IMR-90 (cell line): Measurements from ENCODE around the gene DSG1. TPM values are rescaled to one million over a fixed set of nuclear protein-coding genes. Genes with fewer than 3 reads are reported as not detected.

Experiments used
- ATAC-seq: fragments of 200-7000 bp; cut with Tn5 transposase; 2 replicates; pipeline ENCODE4 v1.9.1; 2020; ENCODE audit warnings: low read depth, mild to moderate bottlenecking, moderate library complexity
- BruUV-seq: library from RNA; stranded (reverse); fragments of 400-500 nt; replicated peaks from 2 replicates; lab custom pipeline; 2021; lab: Mats Ljungman, UMichigan
- CTCF ChIA-PET: fragments of 300-600 bp; formaldehyde crosslinking; extraction: SDS; loops from one replicate; lab custom pipeline; 2021; ENCODE audit warnings: antibody characterized with exemption; lab: Yijun Ruan, JAX
- POLR2A ChIA-PET: fragments of 300-600 bp; sonication (Branson Sonifier 250); formaldehyde crosslinking; loops from one replicate; lab custom pipeline; 2022; ENCODE audit warnings: antibody characterized with exemption; ENCODE audit not compliant: unreplicated experiment; lab: Charles Lee
- DNase-seq: peaks from one replicate; pipeline ENCODE4 v3.0.0; 2013
- H2AFZ ChIP-seq: replicated peaks from 2 replicates; pipeline ENCODE3; 2013; ENCODE audit warnings: low read length, mild to moderate bottlenecking; ENCODE audit not compliant: poor library complexity
- H2AK5ac ChIP-seq: 2 replicates; pipeline ENCODE4 v1.6.1; 2013; ENCODE audit warnings: low read depth, low read length, inconsistent platforms
- H2AK9ac ChIP-seq: replicated peaks from 2 replicates; pipeline ENCODE3; 2013; ENCODE audit warnings: mild to moderate bottlenecking, low read depth, low read length, moderate library complexity; ENCODE audit not compliant: poor library complexity
- H2BK120ac ChIP-seq: 2 replicates; pipeline ENCODE4 v1.6.1; 2013; ENCODE audit warnings: low read depth, low read length, inconsistent platforms
- H2BK15ac ChIP-seq: 3 replicates; pipeline ENCODE4 v1.6.1; 2013; ENCODE audit warnings: low read depth, low read length, inconsistent platforms
- H2BK20ac ChIP-seq: 2 replicates; pipeline ENCODE4 v1.6.1; 2013; ENCODE audit warnings: low read depth, mild to moderate bottlenecking, inconsistent platforms, low read length, moderate library complexity
- H2BK5ac ChIP-seq: 2 replicates; pipeline ENCODE4 v1.6.1; 2013; ENCODE audit warnings: mild to moderate bottlenecking, low read depth, low read length, inconsistent platforms; ENCODE audit not compliant: poor library complexity, severe bottlenecking
- H3K14ac ChIP-seq: replicated peaks from 2 replicates; pipeline ENCODE4 v1.6.1; 2013; ENCODE audit warnings: low read depth, low read length, inconsistent platforms
- H3K18ac ChIP-seq: 2 replicates; pipeline ENCODE4 v1.6.1; 2013; ENCODE audit warnings: low read depth, low read length, control low read depth
- H3K23ac ChIP-seq: 2 replicates; pipeline ENCODE4 v1.6.1; 2013; ENCODE audit warnings: low read depth, low read length, inconsistent platforms
- H3K27ac ChIP-seq: 2 replicates; pipeline ENCODE4 v1.5.1; 2013; ENCODE audit warnings: mild to moderate bottlenecking, control low read depth, low read length; ENCODE audit not compliant: insufficient read depth
- H3K27me3 ChIP-seq: 2 replicates; pipeline ENCODE4 v1.6.1; 2013; ENCODE audit warnings: low read length; ENCODE audit not compliant: control insufficient read depth, insufficient read depth
- H3K36me3 ChIP-seq: 2 replicates; pipeline ENCODE4 v1.6.1; 2013; ENCODE audit warnings: low read length, mixed read lengths; ENCODE audit not compliant: control insufficient read depth, insufficient read depth
- H3K4ac ChIP-seq: 2 replicates; pipeline ENCODE4 v1.6.1; 2013; ENCODE audit warnings: low read depth, low read length, inconsistent platforms
- H3K4me1 ChIP-seq: 2 replicates; pipeline ENCODE4 v1.6.1; 2013; ENCODE audit warnings: low read length, mixed read lengths; ENCODE audit not compliant: control insufficient read depth, insufficient read depth
- H3K4me2 ChIP-seq: 2 replicates; pipeline ENCODE4 v1.6.1; 2013; ENCODE audit warnings: low read depth, mild to moderate bottlenecking, control low read depth, low read length, moderate library complexity
- H3K4me3 ChIP-seq: 2 replicates; pipeline ENCODE4 v1.5.1; 2013; ENCODE audit warnings: low read depth, mild to moderate bottlenecking, control low read depth, low read length, moderate library complexity; ENCODE audit not compliant: insufficient read depth
- H3K56ac ChIP-seq: 2 replicates; pipeline ENCODE4 v1.6.1; 2013; ENCODE audit warnings: low read length, inconsistent platforms; ENCODE audit not compliant: insufficient read depth; ENCODE audit errors: extremely low read depth
- H3K79me1 ChIP-seq, 2 experiments: 2 replicates each; pipeline ENCODE4 v1.6.1; 2013; ENCODE audit warnings: low read length in 2 of 2, inconsistent platforms in 1 of 2, low read depth in 1 of 2
- H3K9ac ChIP-seq: 2 replicates; pipeline ENCODE4 v1.6.1; 2013; ENCODE audit warnings: low read depth, low read length, control low read depth
- H3K9me1 ChIP-seq: 2 replicates; pipeline ENCODE4 v1.6.1; 2013; ENCODE audit warnings: low read length, inconsistent platforms; ENCODE audit not compliant: insufficient read depth
- H3K9me3 ChIP-seq: 2 replicates; pipeline ENCODE4 v1.6.1; 2013; ENCODE audit warnings: low read length; ENCODE audit not compliant: control insufficient read depth, insufficient read depth
- H4K20me1 ChIP-seq: 2 replicates; pipeline ENCODE4 v1.6.1; 2013; ENCODE audit warnings: low read length, inconsistent platforms; ENCODE audit not compliant: insufficient read depth
- H4K5ac ChIP-seq: 2 replicates; pipeline ENCODE4 v1.6.1; 2013; ENCODE audit warnings: mild to moderate bottlenecking, low read depth, low read length, control low read depth
- H4K8ac ChIP-seq, 2 experiments: 2 replicates each; pipeline ENCODE4 v1.6.1; 2013; ENCODE audit warnings: low read depth in 2 of 2, low read length in 2 of 2, control low read depth in 1 of 2, inconsistent platforms in 1 of 2
- H4K91ac ChIP-seq: 2 replicates; pipeline ENCODE4 v1.6.1; 2013; ENCODE audit warnings: low read depth, low read length, inconsistent platforms; ENCODE audit not compliant: insufficient read depth
- RCOR1 ChIP-seq: IDR thresholded peaks from 2 replicates; pipeline ENCODE4 v1.6.1; 2012; ENCODE audit warnings: mild to moderate bottlenecking, low read length, improper control_type of control experiment; ENCODE audit not compliant: insufficient replicate concordance
- RFX5 ChIP-seq: IDR thresholded peaks from 2 replicates; pipeline ENCODE4 v1.8.0; 2012; ENCODE audit warnings: low read depth, mild to moderate bottlenecking, low read length, moderate library complexity
- WGBS, 2 experiments: methylation state at CpG; one replicate each; pipeline versions ENCODE4 v1.1.5 to v1.1.7; 2013; ENCODE audit warnings: missing lambda C conversion rate in 2 of 2; ENCODE audit not compliant: insufficient read length in 1 of 2; ENCODE audit errors: extremely low coverage in 2 of 2; 5-methylcytosine and 5-hydroxymethylcytosine counted together
- dilution Hi-C: fragments of 300-500 bp; cut with HindIII; formaldehyde crosslinking; loops from one replicate; pipeline ENCODE4 v1.14.3; 2018; ENCODE audit warnings: low sequenced_read_pairs; ENCODE audit not compliant: unreplicated experiment
- in situ Hi-C: fragments of 300-500 bp; cut with MboI; formaldehyde crosslinking; loops from 3 replicates; pipeline ENCODE4 v1.14.3; 2019; ENCODE audit warnings: low sequenced_read_pairs, inconsistent platforms, mixed read lengths
- intact Hi-C: fragments of 100-400 bp; cut with micrococcal nuclease; formaldehyde crosslinking; loops from 2 replicates; pipeline ENCODE4 v1.10.0; 2022
- polyA plus RNA-seq, 3 experiments: library from polyadenylated mRNA; depleted of rRNA; stranded (reverse); fragments of >200 nt; gene quantifications; 2 replicates each; pipeline ENCODE4 v1.2.3, GENCODE V29; 2012; ENCODE audit warnings: low replicate concordance in 1 of 3
- total RNA-seq: library from RNA; depleted of rRNA; stranded (reverse); fragments of >200 nt; gene quantifications from 2 replicates; pipeline ENCODE4 v1.2.3, GENCODE V29; 2012

DSG1 gene
- total and polyA plus RNA-seq, 2 of the 4 experiments (the other 2 are of a cell fraction), result not detected

DNA sequence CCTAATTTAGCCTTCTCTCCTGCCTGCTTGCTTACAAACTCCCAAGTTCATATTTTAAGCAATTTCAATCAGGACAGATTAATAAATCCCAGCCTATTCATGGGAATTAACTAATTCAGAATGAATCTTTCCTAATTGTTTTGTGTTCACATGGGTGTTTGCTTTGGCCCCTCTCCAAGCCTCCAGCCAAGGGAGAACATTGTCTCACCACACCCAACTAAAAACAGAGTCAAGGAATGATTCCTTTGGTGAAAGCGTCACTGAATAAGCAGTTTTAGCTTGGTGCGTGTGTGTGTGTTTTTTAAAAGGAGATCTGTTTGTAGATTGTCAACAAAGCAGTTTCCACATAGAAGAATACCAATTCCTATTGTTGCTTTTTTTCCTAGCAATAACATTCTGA is 43.0 kb upstream of the DSG1 start:
- no peak overlapping the region for H3K18ac ChIP-seq
- intact Hi-C loops, result no loop called here

More for the DNA sequence above, 43.0 kb upstream of the DSG1 start:
- Histone ChIP-seq H3K4me2 (no peak overlapping the region), H3K9me1 (no peaks in the 10 kb centered on the region), H2BK5ac (no peak overlapping the region), H3K9me3 (no peaks in the 10 kb centered on the region), H4K91ac (no peak overlapping the region), H3K9ac (no peak overlapping the region), H3K4ac (no peak overlapping the region), H2BK15ac (no peak overlapping the region), H3K4me1 (no peaks in the 10 kb centered on the region), H3K23ac (no peak overlapping the region), H3K79me1 (no peaks in the 10 kb centered on the region), H3K27me3 (no peaks in the 10 kb centered on the region), H3K14ac (no peak overlapping the region), H4K8ac (no peak overlapping the region), H2AFZ (no peak overlapping the region), H4K5ac (no peak overlapping the region), H4K20me1 (no peaks in the 10 kb centered on the region), H2BK120ac (no peak overlapping the region), H3K27ac (no peak overlapping the region), H3K36me3 (no peaks in the 10 kb centered on the region), H3K56ac (no peak overlapping the region), H2AK9ac (no peak overlapping the region), H3K4me3 (no peak overlapping the region), H2AK5ac (no peak overlapping the region), H2BK20ac (no peak overlapping the region)
- dilution Hi-C loops, result no loop called here
- ChIA-PET POLR2A (no interaction called here), CTCF (no interaction called here)
- BruUV-seq, result no TSS peak
- DNase-seq, result no peak
- TF ChIP-seq RFX5 (no peak), RCOR1 (no peak)
- WGBS, 2 experiments, result no CpG with 5 or more reads among the region's 2 CpGs
- ATAC-seq, result no peak
- in situ Hi-C loops, result no loop called here
